HepG2 (cell line): ENCODE results near the gene TMEM184B. TPM values are rescaled to one million over a fixed set of nuclear protein-coding genes. Genes with fewer than 3 reads are reported as not detected.

Experiments used
- AGO2 ChIP-seq: fragments of 200-400 bp; formaldehyde crosslinking; optimal IDR thresholded peaks from 2 replicates; pipeline ENCODE3; 2017; ENCODE audit warnings: mild to moderate bottlenecking, low read depth, low read length, moderate library complexity
- CBFB ChIP-seq: sonication (generic); formaldehyde crosslinking; IDR thresholded peaks from 2 replicates; pipeline ENCODE4 v1.4.0; 2020; ENCODE audit warnings: missing genetic modification reagents
- CHD4 ChIP-seq: fragments of 200-600 bp; sonication (generic); IDR thresholded peaks from 2 replicates; pipeline ENCODE4 v1.7.0; 2017; ENCODE audit warnings: mild to moderate bottlenecking, low read length, borderline replicate concordance
- CREB1 ChIP-seq, 2 experiments: fragments of 450-650 bp in 1 of 2; IDR thresholded peaks; 2 replicates each; pipeline ENCODE4 v1.6.1; 2016 to 2017; ENCODE audit warnings: control low read depth in 1 of 2, mild to moderate bottlenecking in 1 of 2, missing compliant biosample characterization in 1 of 2, missing genetic modification characterization in 1 of 2
- CREM ChIP-seq, 2 experiments: sonication (generic) in 1 of 2; formaldehyde crosslinking in 1 of 2; IDR thresholded peaks; 2 replicates each; pipeline versions ENCODE4 v1.4.0 to v1.6.1; 2016 to 2020; ENCODE audit warnings: antibody characterized with exemption in 1 of 2, mild to moderate bottlenecking in 1 of 2, missing genetic modification reagents in 1 of 2
- GATAD1 ChIP-seq: IDR thresholded peaks from 2 replicates; pipeline ENCODE4 v1.6.1; 2016; ENCODE audit warnings: missing genetic modification reagents, missing compliant biosample characterization
- ISX ChIP-seq: sonication (generic); formaldehyde crosslinking; conservative IDR thresholded peaks from 2 replicates; pipeline ENCODE4 v1.5.0; 2020; ENCODE audit warnings: missing genetic modification reagents
- LRRFIP1 ChIP-seq: sonication (generic); formaldehyde crosslinking; conservative IDR thresholded peaks from 2 replicates; pipeline ENCODE4 v1.4.0; 2020; ENCODE audit warnings: missing genetic modification reagents
- NR2F2 ChIP-seq: IDR thresholded peaks from 2 replicates; pipeline ENCODE4 v1.6.1; 2012; ENCODE audit warnings: low read depth, inconsistent platforms, borderline replicate concordance
- PRMT3 ChIP-seq: sonication (generic); formaldehyde crosslinking; IDR thresholded peaks from 2 replicates; pipeline ENCODE4 v1.8.1; 2022; ENCODE audit warnings: low read depth, mild to moderate bottlenecking, moderate library complexity, missing genetic modification reagents, borderline replicate concordance
- SCMH1 ChIP-seq: sonication (generic); formaldehyde crosslinking; IDR thresholded peaks from 2 replicates; pipeline ENCODE4 v1.9.0; 2021; ENCODE audit warnings: missing genetic modification reagents, mild to moderate bottlenecking, borderline replicate concordance
- SSRP1 ChIP-seq: IDR thresholded peaks from 2 replicates; pipeline ENCODE4 v1.6.1; 2016; ENCODE audit warnings: control low read depth
- TIGD3 ChIP-seq: sonication (generic); formaldehyde crosslinking; IDR thresholded peaks from 2 replicates; pipeline ENCODE4 v1.5.1; 2020; ENCODE audit warnings: mild to moderate bottlenecking, missing genetic modification reagents, borderline replicate concordance
- TOPORS ChIP-seq: sonication (generic); formaldehyde crosslinking; IDR thresholded peaks from 2 replicates; pipeline ENCODE4 v1.8.0; 2023; ENCODE audit warnings: mild to moderate bottlenecking, missing genetic modification reagents
- U2AF2 ChIP-seq: fragments of 200-400 bp; formaldehyde crosslinking; IDR thresholded peaks from 2 replicates; pipeline ENCODE4 v1.6.1; 2017; ENCODE audit warnings: low read depth, mild to moderate bottlenecking, low read length
- ZFP82 ChIP-seq: sonication (generic); formaldehyde crosslinking; IDR thresholded peaks from 2 replicates; pipeline ENCODE4 v1.5.1; 2020; ENCODE audit warnings: mild to moderate bottlenecking, missing genetic modification reagents, borderline replicate concordance
- ZKSCAN1 ChIP-seq: fragments of 150-350 bp; IDR thresholded peaks from 2 replicates; pipeline ENCODE4 v1.6.1; 2014; ENCODE audit warnings: low read length
- ZNF136 ChIP-seq: sonication (generic); formaldehyde crosslinking; IDR thresholded peaks from 2 replicates; pipeline ENCODE4 v1.8.1; 2022; ENCODE audit warnings: low read depth, mild to moderate bottlenecking, moderate library complexity, missing genetic modification reagents
- ZNF17 ChIP-seq: sonication (generic); formaldehyde crosslinking; IDR thresholded peaks from 2 replicates; pipeline ENCODE4 v1.5.0; 2020; ENCODE audit warnings: mild to moderate bottlenecking, missing genetic modification reagents
- ZNF33B ChIP-seq: sonication (generic); formaldehyde crosslinking; IDR thresholded peaks from 2 replicates; pipeline ENCODE4 v1.5.1; 2020; ENCODE audit warnings: mild to moderate bottlenecking, missing genetic modification reagents
- ZNF550 ChIP-seq: sonication (generic); formaldehyde crosslinking; IDR thresholded peaks from 2 replicates; pipeline ENCODE4 v1.4.0; 2020; ENCODE audit warnings: mild to moderate bottlenecking, missing genetic modification reagents, borderline replicate concordance
- ZNF552 ChIP-seq: sonication (generic); formaldehyde crosslinking; IDR thresholded peaks from 2 replicates; pipeline ENCODE4 v1.9.0; 2022; ENCODE audit warnings: missing genetic modification reagents, mild to moderate bottlenecking, borderline replicate concordance
- ZNF564 ChIP-seq: sonication (generic); formaldehyde crosslinking; IDR thresholded peaks from 2 replicates; pipeline ENCODE4 v1.8.1; 2023; ENCODE audit warnings: mild to moderate bottlenecking, missing genetic modification reagents
- ZSCAN20 ChIP-seq: sonication (generic); formaldehyde crosslinking; IDR thresholded peaks from 2 replicates; pipeline ENCODE4 v1.4.0; 2020; ENCODE audit warnings: missing genetic modification reagents, mild to moderate bottlenecking, borderline replicate concordance
- polyA plus RNA-seq, 8 experiments: library from polyadenylated mRNA; depleted of rRNA in 3 of 8; stranded (reverse) in 7 of 8; unstranded in 1 of 8; fragments of >200 nt; fragmentation: Illumina TruSeq in 4 of 8; extraction: Trizol in 4 of 8; gene quantifications; 2 replicates each; pipeline versions ENCODE4 v1.2.1 to v1.2.3, GENCODE V29; 2011 to 2016; ENCODE audit warnings: low read depth in 4 of 8, missing spikeins in 1 of 8, mixed read lengths in 1 of 8; ENCODE audit not compliant: insufficient read depth in 1 of 8
- total RNA-seq, 5 experiments: library from RNA; depleted of rRNA; stranded (reverse); fragments of >200 nt; fragmentation: Illumina TruSeq; extraction: Trizol; gene quantifications; 2 replicates each; pipeline ENCODE4 v1.2.3, GENCODE V29; 2016; ENCODE audit warnings: low read depth in 1 of 5
- TF ChIP-seq, protein P1 (sequence below): sonication (generic); formaldehyde crosslinking; IDR thresholded peaks from 2 replicates; pipeline ENCODE4 v1.5.1; 2020; ENCODE audit warnings: missing genetic modification reagents, mild to moderate bottlenecking, borderline replicate concordance

TMEM184B gene
- total and polyA plus RNA-seq, 2 of the 13 experiments (the other 11 are each of a cell fraction or from before 2014, with no cell fraction given): 15.9 to 16.0 TPM

DNA sequence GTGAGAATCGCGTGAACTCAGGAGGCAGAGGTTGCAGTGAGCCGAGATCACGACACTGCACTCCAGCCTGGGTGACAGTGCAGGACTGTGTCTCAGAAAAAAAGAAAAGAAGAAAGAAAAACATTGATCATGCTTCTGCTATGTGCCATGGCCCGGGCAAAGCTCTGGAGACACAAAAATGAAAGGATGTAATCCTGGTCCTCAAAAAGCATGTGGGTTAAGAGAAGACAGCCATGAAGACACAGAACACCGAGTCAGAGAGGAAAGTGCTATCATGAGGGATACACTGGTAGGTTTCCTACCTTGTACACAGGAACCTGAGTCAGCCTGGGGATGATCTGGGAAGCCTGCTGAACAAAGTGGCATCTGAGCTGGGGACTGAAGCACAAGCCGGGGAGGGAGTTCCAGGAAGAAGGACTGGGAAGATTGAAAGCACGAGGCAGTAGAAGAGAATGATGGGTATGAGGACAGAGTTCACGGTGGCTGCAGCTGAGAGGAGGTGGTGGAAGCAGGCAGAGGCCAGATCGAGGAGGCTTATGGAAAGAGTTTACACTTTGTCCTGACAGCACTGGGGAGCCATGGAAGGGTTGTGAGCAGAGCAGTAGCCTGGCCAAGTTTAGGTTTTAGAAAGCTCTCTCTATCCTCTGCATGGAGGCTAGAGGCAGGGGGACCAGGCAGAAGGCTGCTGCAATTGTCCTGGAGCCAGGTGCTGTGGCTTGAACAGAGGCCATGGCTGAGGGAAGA is 80.9 kb downstream of the TMEM184B start (continued):
- no peak for TF ChIP-seq CHD4
- TF ChIP-seq ZFP82 (CRISPR knock-in tag): no peak
- TF ChIP-seq, protein P1, sequence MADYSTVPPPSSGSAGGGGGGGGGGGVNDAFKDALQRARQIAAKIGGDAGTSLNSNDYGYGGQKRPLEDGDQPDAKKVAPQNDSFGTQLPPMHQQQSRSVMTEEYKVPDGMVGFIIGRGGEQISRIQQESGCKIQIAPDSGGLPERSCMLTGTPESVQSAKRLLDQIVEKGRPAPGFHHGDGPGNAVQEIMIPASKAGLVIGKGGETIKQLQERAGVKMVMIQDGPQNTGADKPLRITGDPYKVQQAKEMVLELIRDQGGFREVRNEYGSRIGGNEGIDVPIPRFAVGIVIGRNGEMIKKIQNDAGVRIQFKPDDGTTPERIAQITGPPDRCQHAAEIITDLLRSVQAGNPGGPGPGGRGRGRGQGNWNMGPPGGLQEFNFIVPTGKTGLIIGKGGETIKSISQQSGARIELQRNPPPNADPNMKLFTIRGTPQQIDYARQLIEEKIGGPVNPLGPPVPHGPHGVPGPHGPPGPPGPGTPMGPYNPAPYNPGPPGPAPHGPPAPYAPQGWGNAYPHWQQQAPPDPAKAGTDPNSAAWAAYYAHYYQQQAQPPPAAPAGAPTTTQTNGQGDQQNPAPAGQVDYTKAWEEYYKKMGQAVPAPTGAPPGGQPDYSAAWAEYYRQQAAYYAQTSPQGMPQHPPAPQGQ (CRISPR knock-in tag): no peak
- no peak for TF ChIP-seq CREB1 (IDR thresholded peaks at IDR 0.05)
- TF ChIP-seq CREB1 (CRISPR knock-in tag; IDR thresholded peaks at IDR 0.05): no peak
- no peak for TF ChIP-seq GATAD1 (CRISPR knock-in tag)
- no peak for TF ChIP-seq TIGD3 (CRISPR knock-in tag)
- no peak for TF ChIP-seq CBFB (CRISPR knock-in tag)
- TF ChIP-seq ZNF564: no peak
- no peak for TF ChIP-seq TOPORS (CRISPR knock-in tag)
- no peak for TF ChIP-seq ISX (CRISPR knock-in tag)
- TF ChIP-seq ZSCAN20 (CRISPR knock-in tag): no peak
- TF ChIP-seq U2AF2: no peak
- TF ChIP-seq NR2F2: no peak
- no peak for TF ChIP-seq SSRP1 (CRISPR knock-in tag)
- no peak for TF ChIP-seq ZKSCAN1
- TF ChIP-seq SCMH1 (CRISPR knock-in tag): no peak
- no peak for TF ChIP-seq ZNF17 (CRISPR knock-in tag)
- TF ChIP-seq ZNF550: no peak
- no peak for TF ChIP-seq PRMT3
- no peak for TF ChIP-seq CREM (IDR thresholded peaks at IDR 0.05)
- TF ChIP-seq CREM (CRISPR knock-in tag; IDR thresholded peaks at IDR 0.05): no peak
- no peak for TF ChIP-seq AGO2
- no peak for TF ChIP-seq ZNF136
- TF ChIP-seq ZNF33B (CRISPR knock-in tag): no peak
- TF ChIP-seq LRRFIP1 (CRISPR knock-in tag): no peak
- TF ChIP-seq ZNF552: no peak
